SK-N-SH treated with all-trans-retinoic acid at 6 μM for 48 hours (cell line): Measurements from ENCODE around the gene VPS51.

Source experiments
- ATAC-seq: fragments of 200-7000 bp; cut with Tn5 transposase; 3 replicates; pipeline ENCODE4 v1.9.1; 2020; ENCODE audit warnings: mild to moderate bottlenecking, moderate library complexity
- ARNTL ChIP-seq: fragments of 450-650 bp; formaldehyde crosslinking; IDR thresholded peaks from 2 replicates; pipeline ENCODE4 v1.5.0; 2020; ENCODE audit warnings: low read depth, mild to moderate bottlenecking, moderate library complexity, borderline replicate concordance
- BACH2 ChIP-seq: fragments of 250-450 bp; sonication (Bioruptor Pico); IDR thresholded peaks from 2 replicates; pipeline ENCODE4 v1.9.0; 2021; ENCODE audit warnings: mild to moderate bottlenecking, borderline replicate concordance
- CSDC2 ChIP-seq: fragments of 250-450 bp; sonication (Bioruptor Pico); IDR thresholded peaks from 2 replicates; pipeline ENCODE4 v1.5.0; 2020; ENCODE audit warnings: mild to moderate bottlenecking, moderate library complexity
- ESRRG ChIP-seq: fragments of 250-450 bp; sonication (Bioruptor Pico); IDR thresholded peaks from 2 replicates; pipeline ENCODE4 v1.6.1; 2021; ENCODE audit warnings: mild to moderate bottlenecking
- GLIS3 ChIP-seq: fragments of 250-450 bp; sonication (Bioruptor Pico); IDR thresholded peaks from 2 replicates; pipeline ENCODE4 v1.5.0; 2020; ENCODE audit warnings: mild to moderate bottlenecking, moderate library complexity
- ISL1 ChIP-seq: fragments of 250-450 bp; sonication (Bioruptor Pico); IDR thresholded peaks from 2 replicates; pipeline ENCODE4 v2.1.2; 2022; ENCODE audit warnings: mild to moderate bottlenecking, moderate library complexity
- OSR1 ChIP-seq: fragments of 250-450 bp; sonication (Bioruptor Pico); IDR thresholded peaks from 2 replicates; pipeline ENCODE4 v1.8.0; 2022; ENCODE audit warnings: moderate library complexity, mild to moderate bottlenecking, inconsistent platforms
- PPARA ChIP-seq: fragments of 250-450 bp; sonication (Bioruptor Pico); IDR thresholded peaks from 2 replicates; pipeline ENCODE4 v1.5.0; 2020; ENCODE audit warnings: mild to moderate bottlenecking, borderline replicate concordance
- RARB ChIP-seq: fragments of 250-450 bp; sonication (Bioruptor Pico); IDR thresholded peaks from 2 replicates; pipeline ENCODE4 v1.8.0; 2021; ENCODE audit warnings: mild to moderate bottlenecking, moderate library complexity
- SNAI2 ChIP-seq: fragments of 250-450 bp; sonication (Bioruptor Pico); IDR thresholded peaks from 2 replicates; pipeline ENCODE4 v1.5.0; 2020; ENCODE audit warnings: mild to moderate bottlenecking, moderate library complexity
- TCF4 ChIP-seq: fragments of 250-450 bp; sonication (Bioruptor Pico); IDR thresholded peaks from 2 replicates; pipeline ENCODE4 v1.8.0; 2021; ENCODE audit warnings: mild to moderate bottlenecking, moderate library complexity, borderline replicate concordance
- TOX ChIP-seq: fragments of 250-450 bp; sonication (Bioruptor Pico); IDR thresholded peaks from 2 replicates; pipeline ENCODE4 v1.8.0; 2021; ENCODE audit warnings: mild to moderate bottlenecking, moderate library complexity, borderline replicate concordance
- ZC3H10 ChIP-seq: fragments of 250-450 bp; sonication (Bioruptor Pico); IDR thresholded peaks from 2 replicates; pipeline ENCODE4 v1.5.1; 2021; ENCODE audit warnings: mild to moderate bottlenecking, moderate library complexity
- ZFP3 ChIP-seq: fragments of 250-450 bp; sonication (Bioruptor Pico); IDR thresholded peaks from 2 replicates; pipeline ENCODE4 v1.5.0; 2020; ENCODE audit warnings: mild to moderate bottlenecking, moderate library complexity
- ZFP30 ChIP-seq: fragments of 450-650 bp; formaldehyde crosslinking; IDR thresholded peaks from 2 replicates; pipeline ENCODE4 v1.5.0; 2022; ENCODE audit warnings: mild to moderate bottlenecking, moderate library complexity
- ZNF565 ChIP-seq: fragments of 450-650 bp; formaldehyde crosslinking; conservative IDR thresholded peaks from 2 replicates; pipeline ENCODE4 v1.5.0; 2020; ENCODE audit warnings: low read depth, mild to moderate bottlenecking, moderate library complexity
- ZNF70 ChIP-seq: fragments of 450-650 bp; formaldehyde crosslinking; IDR thresholded peaks from 2 replicates; pipeline ENCODE4 v1.5.0; 2020; ENCODE audit warnings: mild to moderate bottlenecking, moderate library complexity
- ZNF8 ChIP-seq: fragments of 450-650 bp; formaldehyde crosslinking; IDR thresholded peaks from 2 replicates; pipeline ENCODE4 v1.5.0; 2020; ENCODE audit warnings: mild to moderate bottlenecking, moderate library complexity
- TF ChIP-seq, protein P1 (sequence below): fragments of 250-450 bp; sonication (Bioruptor Pico); IDR thresholded peaks from 2 replicates; pipeline ENCODE4 v1.8.0; 2020; ENCODE audit warnings: mild to moderate bottlenecking, moderate library complexity, borderline replicate concordance
- TF ChIP-seq, protein P2 (sequence below): fragments of 250-450 bp; sonication (Bioruptor Pico); IDR thresholded peaks from 2 replicates; pipeline ENCODE4 v1.5.1; 2021; ENCODE audit warnings: mild to moderate bottlenecking, moderate library complexity
- TF ChIP-seq, protein P3 (sequence below): fragments of 250-450 bp; sonication (Bioruptor Pico); IDR thresholded peaks from 2 replicates; pipeline ENCODE4 v1.5.0; 2020; ENCODE audit warnings: mild to moderate bottlenecking, moderate library complexity
- TF ChIP-seq, protein P4 (sequence below): fragments of 250-450 bp; sonication (Bioruptor Pico); IDR thresholded peaks from 2 replicates; pipeline ENCODE4 v1.5.1; 2020; ENCODE audit warnings: low read depth, mild to moderate bottlenecking, moderate library complexity
- TF ChIP-seq, protein P5 (sequence below): fragments of 250-450 bp; sonication (Bioruptor Pico); IDR thresholded peaks from 2 replicates; pipeline ENCODE4 v1.8.0; 2021; ENCODE audit warnings: low read depth, mild to moderate bottlenecking, moderate library complexity, borderline replicate concordance

VPS51 gene

DNA sequence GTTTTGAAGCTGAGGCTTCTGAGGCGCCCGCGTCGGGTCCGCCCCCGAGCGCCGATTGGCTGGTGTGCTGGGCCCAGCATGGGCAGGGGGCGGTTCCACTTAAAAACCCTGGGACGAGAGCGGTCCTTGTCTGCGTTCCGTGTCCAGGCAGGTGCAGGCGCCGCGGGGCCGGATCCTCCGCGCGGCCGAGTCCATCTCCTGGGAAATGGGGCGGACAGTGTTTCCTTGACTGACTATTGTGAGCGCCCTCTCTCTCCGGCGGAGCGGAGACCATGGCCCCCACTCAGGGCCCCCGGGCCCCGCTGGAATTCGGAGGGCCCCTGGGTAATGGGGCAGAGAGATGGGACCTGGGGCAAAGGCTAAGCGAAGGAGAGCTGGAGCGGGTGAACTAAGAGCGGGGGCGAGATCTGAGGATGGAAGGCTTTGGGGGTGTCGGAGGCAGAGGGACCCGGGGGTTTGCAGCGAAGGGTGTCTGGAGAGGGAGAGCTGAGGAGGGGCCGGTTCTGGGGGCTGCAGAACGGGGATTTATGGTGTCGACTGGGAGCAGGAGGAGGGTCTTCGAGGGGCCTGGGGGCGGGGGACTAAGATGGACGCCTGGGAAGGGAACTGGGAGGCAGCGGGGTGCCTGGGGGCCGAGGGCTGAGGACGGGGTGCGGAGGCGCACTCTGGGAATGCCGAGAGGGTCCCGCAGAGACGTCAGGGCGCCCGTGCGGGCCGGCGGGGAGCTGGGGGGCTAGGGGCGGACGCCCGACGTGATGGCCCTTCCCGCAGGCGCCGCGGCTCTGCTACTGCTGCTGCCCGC lies 15.9 kb downstream of the VPS51 start, which contains the start of gene TM7SF2:
TM7SF2 (plus strand) TSS at position 129 of the 802 bp plus-strand sequence; CDS start at position 273, 144 bp downstream.
- TF ChIP-seq, protein P1, sequence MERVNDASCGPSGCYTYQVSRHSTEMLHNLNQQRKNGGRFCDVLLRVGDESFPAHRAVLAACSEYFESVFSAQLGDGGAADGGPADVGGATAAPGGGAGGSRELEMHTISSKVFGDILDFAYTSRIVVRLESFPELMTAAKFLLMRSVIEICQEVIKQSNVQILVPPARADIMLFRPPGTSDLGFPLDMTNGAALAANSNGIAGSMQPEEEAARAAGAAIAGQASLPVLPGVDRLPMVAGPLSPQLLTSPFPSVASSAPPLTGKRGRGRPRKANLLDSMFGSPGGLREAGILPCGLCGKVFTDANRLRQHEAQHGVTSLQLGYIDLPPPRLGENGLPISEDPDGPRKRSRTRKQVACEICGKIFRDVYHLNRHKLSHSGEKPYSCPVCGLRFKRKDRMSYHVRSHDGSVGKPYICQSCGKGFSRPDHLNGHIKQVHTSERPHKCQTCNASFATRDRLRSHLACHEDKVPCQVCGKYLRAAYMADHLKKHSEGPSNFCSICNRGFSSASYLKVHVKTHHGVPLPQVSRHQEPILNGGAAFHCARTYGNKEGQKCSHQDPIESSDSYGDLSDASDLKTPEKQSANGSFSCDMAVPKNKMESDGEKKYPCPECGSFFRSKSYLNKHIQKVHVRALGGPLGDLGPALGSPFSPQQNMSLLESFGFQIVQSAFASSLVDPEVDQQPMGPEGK (CRISPR knock-in tag) = peak; percentile 73; the same call in 1 of the 2 replicates
- TF ChIP-seq OSR1 (CRISPR knock-in tag) = no peak
- no peak for TF ChIP-seq ZNF70
- TF ChIP-seq TCF4 (CRISPR knock-in tag) = no peak
- TF ChIP-seq GLIS3 = no peak
- no peak for TF ChIP-seq RARB (CRISPR knock-in tag)
- TF ChIP-seq ZNF8 (CRISPR knock-in tag) = no peak
- TF ChIP-seq ZFP3 (CRISPR knock-in tag) = no peak
- no peak for TF ChIP-seq ISL1
- no peak for TF ChIP-seq PPARA (CRISPR knock-in tag)
- no peak for TF ChIP-seq BACH2 (CRISPR knock-in tag)
- TF ChIP-seq, protein P2, sequence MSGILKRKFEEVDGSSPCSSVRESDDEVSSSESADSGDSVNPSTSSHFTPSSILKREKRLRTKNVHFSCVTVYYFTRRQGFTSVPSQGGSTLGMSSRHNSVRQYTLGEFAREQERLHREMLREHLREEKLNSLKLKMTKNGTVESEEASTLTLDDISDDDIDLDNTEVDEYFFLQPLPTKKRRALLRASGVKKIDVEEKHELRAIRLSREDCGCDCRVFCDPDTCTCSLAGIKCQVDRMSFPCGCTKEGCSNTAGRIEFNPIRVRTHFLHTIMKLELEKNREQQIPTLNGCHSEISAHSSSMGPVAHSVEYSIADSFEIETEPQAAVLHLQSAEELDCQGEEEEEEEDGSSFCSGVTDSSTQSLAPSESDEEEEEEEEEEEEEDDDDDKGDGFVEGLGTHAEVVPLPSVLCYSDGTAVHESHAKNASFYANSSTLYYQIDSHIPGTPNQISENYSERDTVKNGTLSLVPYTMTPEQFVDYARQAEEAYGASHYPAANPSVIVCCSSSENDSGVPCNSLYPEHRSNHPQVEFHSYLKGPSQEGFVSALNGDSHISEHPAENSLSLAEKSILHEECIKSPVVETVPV (CRISPR knock-in tag) = 0 out of 2 replicates have a peak, but pooled peaks have one; percentile 24
- TF ChIP-seq ZC3H10 (CRISPR knock-in tag) = no peak
- TF ChIP-seq, protein P3, sequence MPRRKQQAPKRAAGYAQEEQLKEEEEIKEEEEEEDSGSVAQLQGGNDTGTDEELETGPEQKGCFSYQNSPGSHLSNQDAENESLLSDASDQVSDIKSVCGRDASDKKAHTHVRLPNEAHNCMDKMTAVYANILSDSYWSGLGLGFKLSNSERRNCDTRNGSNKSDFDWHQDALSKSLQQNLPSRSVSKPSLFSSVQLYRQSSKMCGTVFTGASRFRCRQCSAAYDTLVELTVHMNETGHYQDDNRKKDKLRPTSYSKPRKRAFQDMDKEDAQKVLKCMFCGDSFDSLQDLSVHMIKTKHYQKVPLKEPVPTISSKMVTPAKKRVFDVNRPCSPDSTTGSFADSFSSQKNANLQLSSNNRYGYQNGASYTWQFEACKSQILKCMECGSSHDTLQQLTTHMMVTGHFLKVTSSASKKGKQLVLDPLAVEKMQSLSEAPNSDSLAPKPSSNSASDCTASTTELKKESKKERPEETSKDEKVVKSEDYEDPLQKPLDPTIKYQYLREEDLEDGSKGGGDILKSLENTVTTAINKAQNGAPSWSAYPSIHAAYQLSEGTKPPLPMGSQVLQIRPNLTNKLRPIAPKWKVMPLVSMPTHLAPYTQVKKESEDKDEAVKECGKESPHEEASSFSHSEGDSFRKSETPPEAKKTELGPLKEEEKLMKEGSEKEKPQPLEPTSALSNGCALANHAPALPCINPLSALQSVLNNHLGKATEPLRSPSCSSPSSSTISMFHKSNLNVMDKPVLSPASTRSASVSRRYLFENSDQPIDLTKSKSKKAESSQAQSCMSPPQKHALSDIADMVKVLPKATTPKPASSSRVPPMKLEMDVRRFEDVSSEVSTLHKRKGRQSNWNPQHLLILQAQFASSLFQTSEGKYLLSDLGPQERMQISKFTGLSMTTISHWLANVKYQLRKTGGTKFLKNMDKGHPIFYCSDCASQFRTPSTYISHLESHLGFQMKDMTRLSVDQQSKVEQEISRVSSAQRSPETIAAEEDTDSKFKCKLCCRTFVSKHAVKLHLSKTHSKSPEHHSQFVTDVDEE (CRISPR knock-in tag) = no peak
- TF ChIP-seq, protein P4, sequence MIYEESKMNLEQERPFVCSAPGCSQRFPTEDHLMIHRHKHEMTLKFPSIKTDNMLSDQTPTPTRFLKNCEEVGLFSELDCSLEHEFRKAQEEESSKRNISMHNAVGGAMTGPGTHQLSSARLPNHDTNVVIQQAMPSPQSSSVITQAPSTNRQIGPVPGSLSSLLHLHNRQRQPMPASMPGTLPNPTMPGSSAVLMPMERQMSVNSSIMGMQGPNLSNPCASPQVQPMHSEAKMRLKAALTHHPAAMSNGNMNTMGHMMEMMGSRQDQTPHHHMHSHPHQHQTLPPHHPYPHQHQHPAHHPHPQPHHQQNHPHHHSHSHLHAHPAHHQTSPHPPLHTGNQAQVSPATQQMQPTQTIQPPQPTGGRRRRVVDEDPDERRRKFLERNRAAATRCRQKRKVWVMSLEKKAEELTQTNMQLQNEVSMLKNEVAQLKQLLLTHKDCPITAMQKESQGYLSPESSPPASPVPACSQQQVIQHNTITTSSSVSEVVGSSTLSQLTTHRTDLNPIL (CRISPR knock-in tag) = no peak
- TF ChIP-seq CSDC2 = no peak
- TF ChIP-seq TOX = no peak
- TF ChIP-seq ESRRG = 0 out of 2 replicates have a peak, but pooled peaks have one; percentile 60
- no peak for TF ChIP-seq ZNF565 (CRISPR knock-in tag)
- TF ChIP-seq ZFP30 (CRISPR knock-in tag) = peak; percentile 38; the same call in 1 of the 2 replicates
- TF ChIP-seq, protein P5, sequence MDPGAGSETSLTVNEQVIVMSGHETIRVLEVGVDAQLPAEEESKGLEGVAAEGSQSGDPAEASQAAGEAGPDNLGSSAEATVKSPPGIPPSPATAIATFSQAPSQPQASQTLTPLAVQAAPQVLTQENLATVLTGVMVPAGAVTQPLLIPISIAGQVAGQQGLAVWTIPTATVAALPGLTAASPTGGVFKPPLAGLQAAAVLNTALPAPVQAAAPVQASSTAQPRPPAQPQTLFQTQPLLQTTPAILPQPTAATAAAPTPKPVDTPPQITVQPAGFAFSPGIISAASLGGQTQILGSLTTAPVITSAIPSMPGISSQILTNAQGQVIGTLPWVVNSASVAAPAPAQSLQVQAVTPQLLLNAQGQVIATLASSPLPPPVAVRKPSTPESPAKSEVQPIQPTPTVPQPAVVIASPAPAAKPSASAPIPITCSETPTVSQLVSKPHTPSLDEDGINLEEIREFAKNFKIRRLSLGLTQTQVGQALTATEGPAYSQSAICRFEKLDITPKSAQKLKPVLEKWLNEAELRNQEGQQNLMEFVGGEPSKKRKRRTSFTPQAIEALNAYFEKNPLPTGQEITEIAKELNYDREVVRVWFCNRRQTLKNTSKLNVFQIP = no peak
- TF ChIP-seq ARNTL = no peak
- TF ChIP-seq SNAI2 = no peak
- TF ChIP-seq, all 23 proteins: peak for 4
- peak; percentile 86 for ATAC-seq

DNA sequence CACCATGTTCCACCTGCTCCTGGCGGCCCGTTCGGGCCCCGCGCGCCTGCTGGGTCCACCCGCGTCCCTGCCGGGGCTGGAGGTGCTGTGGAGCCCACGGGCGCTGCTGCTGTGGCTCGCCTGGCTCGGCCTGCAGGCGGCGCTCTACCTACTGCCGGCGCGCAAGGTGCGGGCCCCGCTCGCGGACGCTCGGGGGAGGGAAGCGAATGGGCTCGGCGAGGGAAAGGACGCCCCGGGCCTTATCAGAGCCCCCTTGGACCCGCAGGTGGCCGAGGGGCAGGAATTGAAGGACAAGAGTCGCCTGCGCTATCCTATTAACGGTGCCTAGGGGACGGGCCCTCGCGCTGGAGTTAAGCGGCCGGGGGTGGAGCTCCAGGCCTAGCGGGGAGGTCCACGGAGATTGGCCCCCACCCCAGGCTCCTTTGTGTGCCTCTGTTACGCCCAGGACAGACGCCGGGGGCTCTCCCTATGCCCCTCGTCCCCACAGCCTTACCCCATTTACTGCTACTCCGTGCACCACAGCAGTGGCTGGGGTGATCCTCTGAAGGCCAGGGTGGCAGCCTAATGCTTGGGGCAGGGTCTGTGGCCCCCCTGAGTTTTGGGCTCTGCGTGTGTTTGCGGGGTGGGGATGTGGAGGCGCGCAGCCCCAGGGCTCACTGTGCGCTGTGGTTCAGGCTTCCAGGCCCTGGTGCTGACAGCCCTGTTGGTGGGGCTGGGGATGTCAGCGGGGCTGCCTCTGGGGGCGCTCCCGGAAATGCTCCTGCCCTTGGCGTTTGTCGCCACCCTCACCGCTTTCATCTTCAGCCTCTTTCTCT lies 16.7 kb downstream of the VPS51 start:
- peak; percentile 58 for ATAC-seq
- TF ChIP-seq BACH2 (CRISPR knock-in tag) = no peak
- TF ChIP-seq, protein P3 (CRISPR knock-in tag) = 0 out of 2 replicates have a peak, but pooled peaks have one; percentile 23
- TF ChIP-seq, protein P2 (CRISPR knock-in tag) = no peak
- peak; percentile 28; the same call in 1 of the 2 replicates for TF ChIP-seq ESRRG
- TF ChIP-seq OSR1 (CRISPR knock-in tag) = no peak
